HG03135 (cell line): ENCODE data around the gene MAP6.

Experiments used
- ATAC-seq: cut with Tn5 transposase; IDR thresholded peaks from one replicate; pipeline ENCODE4 v1.9.1; 2021; ENCODE audit warnings: mild to moderate bottlenecking, moderate library complexity; ENCODE audit not compliant: unreplicated experiment

MAP6 gene

DNA sequence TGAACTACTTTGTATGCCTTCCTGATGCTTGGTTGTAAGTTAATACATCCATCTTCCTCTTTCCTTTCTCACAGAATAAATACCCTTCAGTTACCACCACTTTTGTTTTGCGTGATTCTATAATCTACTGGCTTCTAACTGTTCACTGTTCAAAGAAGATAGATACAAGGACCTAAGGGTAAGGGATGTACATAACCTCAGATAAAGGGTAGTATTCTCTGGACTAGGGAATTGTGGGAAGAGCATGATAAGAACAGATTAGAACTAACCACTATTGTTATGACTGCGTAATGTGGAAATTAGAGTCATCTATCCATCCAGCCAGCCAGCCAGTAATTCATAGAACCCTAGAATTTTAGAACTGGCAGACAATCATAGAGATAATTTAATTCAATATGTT lies 36.4 kb downstream of the MAP6 start:
- no peak for ATAC-seq

- ATAC-seq: no peak
Observed at GRCh38 chr11:75631086-75631730, 37.6 kb downstream of the MAP6 start.

- no peak for ATAC-seq
Observed at GRCh38 chr11:75627906-75628668, 40.8 kb downstream of the MAP6 start.

DNA sequence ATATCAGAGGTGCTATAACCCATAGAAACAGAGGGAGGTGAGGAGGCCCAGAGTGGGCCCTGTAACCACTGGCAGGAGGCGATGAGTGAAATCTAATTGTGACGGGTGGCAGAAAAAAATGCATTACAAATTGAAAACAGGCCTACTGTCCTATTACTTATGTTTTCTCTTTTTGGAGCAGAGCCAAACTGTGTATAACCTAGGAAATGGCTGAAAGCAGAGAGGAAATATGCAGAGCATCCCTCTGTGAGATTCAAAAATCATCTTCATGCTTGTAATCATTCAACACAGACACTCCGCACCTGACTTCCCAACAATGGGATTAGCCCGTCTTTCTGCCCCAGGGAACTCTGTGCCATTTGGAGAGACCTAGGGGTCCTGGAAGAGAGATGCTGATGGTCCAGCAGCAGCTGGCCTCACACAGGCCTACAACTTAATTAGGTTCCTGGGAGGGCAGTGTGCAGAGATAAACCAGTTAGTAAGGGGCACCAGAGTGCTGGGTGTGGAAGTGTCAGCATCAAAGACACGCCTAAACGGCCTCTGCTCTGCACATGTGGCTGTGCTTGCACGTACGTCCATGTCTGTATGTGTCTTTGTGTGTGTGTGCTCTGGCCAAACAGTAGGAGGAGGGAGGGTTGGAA lies 41.8 kb downstream of the MAP6 start:
- no peak for ATAC-seq

DNA sequence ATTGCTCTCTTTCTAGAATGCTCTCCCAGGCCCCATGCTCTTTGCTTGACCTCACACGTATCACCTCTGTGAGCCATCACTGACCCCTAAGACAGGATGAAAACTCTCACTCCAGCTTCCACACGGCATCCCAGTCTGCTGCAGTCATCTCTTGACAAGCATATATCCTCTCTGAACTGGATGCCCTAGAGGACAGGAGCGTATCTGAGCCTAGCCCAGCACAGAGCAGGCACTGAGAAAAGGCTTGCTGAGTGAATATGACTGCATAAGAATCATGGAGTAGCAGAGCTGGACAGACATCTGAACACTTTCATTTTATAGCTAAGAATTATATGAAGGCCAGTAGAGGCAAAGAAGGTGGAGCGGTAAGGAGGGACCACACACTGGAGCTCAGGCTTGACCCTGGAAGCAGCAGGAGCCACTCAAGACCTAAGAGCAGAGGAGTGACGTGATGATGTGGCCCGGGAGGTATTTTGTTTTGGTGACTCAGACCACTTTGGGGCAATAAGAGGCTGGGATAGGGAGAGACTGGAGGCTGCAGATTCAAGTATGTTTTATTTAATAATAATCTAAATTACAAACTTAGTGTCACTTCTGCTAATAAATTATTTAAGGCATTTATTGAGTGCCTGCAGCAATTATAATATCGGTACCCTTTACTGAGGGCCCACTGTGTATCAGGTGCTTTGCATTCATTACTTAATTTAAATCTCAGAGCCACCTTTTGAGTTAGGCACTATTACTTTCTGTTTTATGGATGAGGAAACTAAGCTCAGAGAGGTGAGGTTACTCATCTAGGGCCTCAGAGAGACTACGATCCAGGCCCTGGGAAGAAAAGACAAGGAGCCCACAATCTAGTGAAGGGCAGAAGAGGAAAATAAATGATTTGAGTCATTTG lies 42.6 kb downstream of the MAP6 start:
- no peak for ATAC-seq

DNA sequence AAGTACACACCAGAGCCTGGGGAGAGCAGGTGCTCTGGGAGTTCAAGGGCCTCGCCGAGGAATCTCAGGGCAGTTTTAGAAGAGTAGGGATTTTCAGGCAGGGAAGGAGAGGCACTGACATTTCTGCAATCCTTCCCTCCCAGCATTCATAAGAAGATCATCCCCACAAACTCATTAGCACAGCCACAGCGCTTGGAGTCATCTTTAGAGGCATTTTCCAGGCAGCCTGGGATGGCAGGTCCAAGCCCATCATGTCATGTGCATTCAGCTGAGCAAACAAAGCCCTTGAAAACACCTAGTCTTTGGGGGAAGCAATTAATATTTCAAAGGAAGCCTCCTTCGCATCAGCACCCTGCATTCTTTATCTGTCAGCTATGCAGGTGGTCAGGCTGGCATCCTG lies 43.8 kb downstream of the MAP6 start:
- no peak for ATAC-seq

GRCh38 chr11:75616281-75616680 lies 52.6 kb downstream of the MAP6 start:
- no peak for ATAC-seq

DNA sequence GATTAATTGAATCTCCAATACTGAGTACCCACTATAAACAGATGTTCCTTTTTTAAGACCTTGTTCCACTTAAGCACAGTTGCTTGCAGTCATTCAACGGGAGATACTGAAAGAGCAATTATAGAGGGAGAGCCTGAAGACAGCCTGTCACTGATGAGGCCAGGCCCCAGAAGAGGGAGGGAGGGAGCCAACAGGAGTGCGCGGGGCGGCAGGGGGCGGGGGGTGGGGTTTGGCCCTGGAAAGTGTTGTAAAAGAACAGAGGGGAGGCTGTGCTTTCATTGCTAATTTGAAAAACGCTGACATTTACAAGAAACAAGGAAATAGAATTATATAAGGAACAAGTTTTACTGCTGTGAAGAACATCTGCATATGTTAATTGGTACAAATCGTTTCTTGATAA lies 53.1 kb downstream of the MAP6 start:
- no peak for ATAC-seq

GRCh38 chr11:75611823-75612222 lies 57.0 kb downstream of the MAP6 start:
- no peak for ATAC-seq

GRCh38 chr11:75606099-75606498 lies 62.7 kb downstream of the MAP6 start:
- ATAC-seq: no peak

GRCh38 chr11:75603791-75604736 lies 64.8 kb downstream of the MAP6 start:
- ATAC-seq: no peak

DNA sequence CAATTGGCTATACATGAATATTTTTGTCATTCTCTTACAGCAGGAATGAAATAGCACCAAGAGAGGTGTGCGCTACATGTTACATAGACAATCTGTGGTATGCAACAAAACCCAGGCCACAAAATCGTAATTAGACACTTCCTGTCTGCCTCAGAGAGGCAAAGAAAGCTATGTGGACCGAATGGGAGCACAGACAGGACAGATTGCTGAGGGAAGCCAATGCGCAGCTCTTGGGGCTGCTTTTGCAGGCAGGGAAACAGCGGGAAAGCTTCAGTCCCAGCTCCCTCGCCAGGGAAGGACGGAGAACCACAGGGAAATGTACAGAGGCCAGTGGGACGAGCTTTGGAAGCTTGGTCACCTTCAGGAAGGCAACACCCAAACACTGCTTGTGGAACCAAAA lies 65.9 kb downstream of the MAP6 start:
- no peak for ATAC-seq

DNA sequence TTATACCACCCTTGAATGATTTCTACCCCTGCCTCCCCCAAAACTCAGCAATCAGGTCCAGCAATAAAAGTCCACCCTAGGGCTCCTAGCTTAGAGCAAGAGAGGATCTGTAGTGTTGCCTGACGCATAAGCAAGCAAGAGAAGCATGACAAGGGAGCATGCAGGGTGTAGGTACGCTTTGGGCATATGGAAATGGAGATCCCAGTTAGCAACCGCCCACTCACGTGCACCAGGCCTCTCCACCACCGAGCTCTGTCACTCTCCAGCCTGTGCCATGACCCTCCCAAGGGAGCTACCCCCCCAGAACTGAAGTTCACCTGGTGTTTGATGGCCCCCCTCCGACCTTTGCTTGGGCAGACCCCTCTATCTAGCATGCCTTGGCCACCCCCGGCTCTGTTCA lies 67.3 kb downstream of the MAP6 start:
- ATAC-seq: no peak

DNA sequence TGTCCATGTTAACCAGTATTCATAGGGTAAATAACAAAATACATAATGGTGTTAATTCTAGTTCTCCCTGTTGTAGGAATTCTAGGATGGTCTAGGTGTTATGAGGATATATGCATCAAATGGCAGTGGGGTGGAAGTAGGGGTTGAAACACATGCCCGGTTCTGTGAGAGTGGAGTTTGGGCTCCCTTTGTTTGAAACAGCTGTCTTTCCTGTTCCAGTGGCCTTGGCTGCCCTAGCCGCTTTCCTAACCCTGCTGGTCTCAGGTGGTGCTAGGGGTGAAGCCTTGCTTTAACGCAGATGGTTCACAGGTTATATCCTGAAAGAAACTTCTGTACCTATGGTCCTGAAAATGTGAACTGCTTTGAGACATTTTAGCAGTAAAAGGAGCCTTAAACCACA lies 68.5 kb downstream of the MAP6 start:
- ATAC-seq: no peak

DNA sequence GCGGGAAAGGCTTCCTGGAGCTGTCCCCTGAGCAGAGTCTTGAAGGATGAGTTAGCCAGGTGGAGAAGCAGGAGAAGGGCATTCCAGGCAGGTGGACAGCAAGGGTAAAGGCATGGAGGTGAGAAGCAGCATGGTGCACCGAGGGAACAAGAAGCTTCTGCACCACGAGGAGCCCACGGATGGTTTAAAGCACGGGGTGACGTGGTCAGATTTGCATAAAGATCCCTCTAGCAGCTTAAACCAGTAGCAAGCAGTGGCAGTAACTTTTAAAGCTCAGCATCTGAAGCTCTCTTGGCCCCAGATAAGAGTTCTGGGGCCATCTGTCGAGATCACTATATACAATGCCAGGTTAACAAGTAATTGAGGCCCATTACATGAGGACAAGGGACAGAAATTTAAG lies 69.9 kb downstream of the MAP6 start:
- no peak for ATAC-seq

GRCh38 chr11:75598264-75598663 lies 70.6 kb downstream of the MAP6 start:
- ATAC-seq: no peak

GRCh38 chr11:75597636-75598035 lies 71.2 kb downstream of the MAP6 start:
- ATAC-seq: no peak

GRCh38 chr11:75596914-75597313 lies 71.9 kb downstream of the MAP6 start:
- no peak for ATAC-seq

GRCh38 chr11:75595429-75595828 lies 73.4 kb downstream of the MAP6 start:
- ATAC-seq: no peak

DNA sequence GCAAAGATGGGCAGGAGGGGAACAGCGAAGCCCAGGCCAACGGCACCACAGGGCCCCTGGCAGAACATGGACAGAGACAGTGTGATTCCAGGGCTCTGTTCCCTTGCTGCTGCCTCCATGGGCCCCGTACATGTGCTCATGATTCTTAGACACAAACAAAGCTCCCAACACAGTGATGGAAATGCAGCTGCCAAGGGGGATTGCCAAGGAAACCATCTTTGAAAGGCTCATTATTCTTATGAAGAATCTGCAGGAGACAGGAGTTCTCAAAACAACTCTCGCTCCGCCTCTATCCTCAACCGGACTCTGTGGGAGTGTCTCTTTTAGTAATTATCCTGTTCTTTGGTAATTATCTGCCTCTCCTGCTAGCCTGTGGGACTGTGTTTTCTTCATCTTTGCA lies 74.6 kb downstream of the MAP6 start:
- ATAC-seq: no peak
